Forelimb muscle (tissue), 1 donor: ENCODE results near the gene SCIN. TPM values are rescaled to one million over a fixed set of nuclear protein-coding genes. Genes with fewer than 3 reads are reported as not detected.
"Not testable (repeated sequence)": the region's sequence is repeated elsewhere in the genome, so short reads cannot be mapped to it uniquely, and the experiment has no call there.

Source experiments
- DNase-seq: peaks from one replicate; pipeline ENCODE4 v3.0.0-alpha.2; 2013; ENCODE audit warnings: low read depth
- polyA plus RNA-seq: library from polyadenylated mRNA; unstranded; fragments of 120-200 nt; gene quantifications from one replicate; pipeline ENCODE4 v1.2.1, GENCODE V29; 2013; ENCODE audit not compliant: insufficient read length

Gene SCIN
- polyA plus RNA-seq, 1 donor = 0.34 TPM

DNA sequence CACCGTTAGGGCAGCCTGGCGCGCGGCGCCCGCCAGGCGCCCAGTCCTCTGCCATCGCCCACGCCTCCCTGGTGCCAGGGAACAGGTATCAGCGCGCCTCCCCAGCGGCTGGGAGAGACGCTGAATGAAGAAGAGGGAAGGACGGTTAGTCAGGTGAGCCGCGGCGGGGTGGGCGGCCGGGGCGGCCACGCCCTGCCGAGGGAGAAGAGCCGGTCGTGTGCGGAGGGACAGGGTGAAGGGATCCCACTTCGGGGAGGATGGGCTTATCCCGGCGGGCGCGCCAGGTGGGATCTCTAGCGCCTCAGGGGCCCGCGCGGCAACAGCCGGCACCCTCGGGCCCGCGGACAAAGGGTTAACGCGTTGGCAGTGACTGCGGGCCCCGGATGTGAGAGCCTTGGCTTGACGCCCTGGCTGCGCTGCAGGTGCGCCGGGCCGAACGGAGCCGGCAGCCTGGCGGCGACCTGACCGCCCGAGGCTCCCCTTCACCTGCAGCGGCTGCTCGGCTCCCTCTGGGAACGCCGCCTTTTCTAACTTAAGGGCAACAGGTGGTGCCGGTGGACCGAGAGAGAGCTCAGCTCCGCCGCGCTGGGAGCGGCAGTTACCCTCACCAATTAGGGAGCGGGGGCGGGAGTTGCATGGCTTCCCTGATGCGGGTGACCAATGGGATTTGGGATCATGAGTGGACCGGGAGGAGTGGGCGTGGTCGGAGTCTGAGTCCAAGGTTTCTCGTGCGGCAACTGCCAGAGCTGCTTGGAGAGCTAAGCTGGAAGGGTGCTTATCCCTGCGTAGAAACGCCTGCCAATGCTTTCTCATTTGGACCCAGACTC lies 116.6 kb downstream of the SCIN start, which contains the start of gene ARL4A:
ARL4A (plus strand) TSS at position 743 of the 827 bp plus-strand sequence. CDS start 622 bp downstream, outside the sequence.
- DNase-seq = peak; percentile 95

- DNase-seq = no peak
These were observed 117.2 kb downstream of the SCIN start for GRCh38 chr7:12687718-12688171.

- DNase-seq = not testable (repeated sequence)
These were observed 118.1 kb downstream of the SCIN start for GRCh38 chr7:12688485-12689170.

GRCh38 chr7:12689451-12689850 lies 118.9 kb downstream of the SCIN start:
- no peak for DNase-seq

- DNase-seq = no peak
These were observed 119.7 kb downstream of the SCIN start for GRCh38 chr7:12690041-12690878.

DNA sequence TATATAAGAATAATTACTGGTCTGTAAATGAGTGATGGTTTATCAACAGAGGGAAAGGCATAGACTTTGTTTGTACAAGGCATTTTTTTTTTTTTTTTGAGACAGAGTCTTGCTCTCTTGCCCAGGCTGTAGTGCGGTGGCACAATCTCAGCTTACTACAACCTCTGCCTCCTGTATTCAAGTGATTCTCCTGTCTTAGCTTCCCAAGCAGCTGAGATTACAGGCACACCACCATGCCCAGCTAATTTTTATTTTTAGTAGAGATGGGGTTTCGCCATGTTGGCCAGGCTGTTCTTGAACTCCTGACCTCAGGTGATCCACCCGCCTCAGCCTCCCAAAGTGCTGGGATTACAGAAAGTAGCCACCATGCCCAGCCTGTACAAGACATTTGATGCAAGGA lies 120.9 kb downstream of the SCIN start:
- not testable (repeated sequence) for DNase-seq

GRCh38 chr7:12692035-12692434 lies 121.5 kb downstream of the SCIN start:
- DNase-seq = no peak

GRCh38 chr7:12692479-12693259 lies 122.1 kb downstream of the SCIN start:
- DNase-seq = no peak

- DNase-seq = no peak
These were observed 124.3 kb downstream of the SCIN start for GRCh38 chr7:12694817-12695216.

- DNase-seq = no peak
These were observed 125.4 kb downstream of the SCIN start for GRCh38 chr7:12695965-12696364.

- no peak for DNase-seq
These were observed 128.8 kb downstream of the SCIN start for GRCh38 chr7:12699299-12699698.

DNA sequence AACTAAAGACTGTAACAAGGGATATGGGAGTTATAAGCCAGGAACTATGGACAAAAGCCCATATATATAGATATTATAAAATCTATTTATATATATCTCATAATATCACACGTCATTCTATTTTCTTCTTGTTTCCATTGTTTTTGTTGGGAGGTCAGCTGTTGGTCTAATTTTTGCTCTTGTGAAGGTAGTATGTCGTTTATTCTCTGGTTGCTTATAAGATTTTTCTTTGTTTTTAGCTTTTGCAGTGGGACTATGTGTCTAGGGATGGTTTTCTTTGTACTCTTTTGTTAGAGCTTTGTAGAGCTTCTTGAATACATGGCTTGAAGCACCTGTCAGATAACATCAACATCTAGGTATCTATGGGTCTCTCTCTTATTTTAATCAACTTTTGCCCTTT lies 130.9 kb downstream of the SCIN start:
- no peak for DNase-seq

GRCh38 chr7:12703881-12704280 lies 133.4 kb downstream of the SCIN start:
- no peak for DNase-seq

DNA sequence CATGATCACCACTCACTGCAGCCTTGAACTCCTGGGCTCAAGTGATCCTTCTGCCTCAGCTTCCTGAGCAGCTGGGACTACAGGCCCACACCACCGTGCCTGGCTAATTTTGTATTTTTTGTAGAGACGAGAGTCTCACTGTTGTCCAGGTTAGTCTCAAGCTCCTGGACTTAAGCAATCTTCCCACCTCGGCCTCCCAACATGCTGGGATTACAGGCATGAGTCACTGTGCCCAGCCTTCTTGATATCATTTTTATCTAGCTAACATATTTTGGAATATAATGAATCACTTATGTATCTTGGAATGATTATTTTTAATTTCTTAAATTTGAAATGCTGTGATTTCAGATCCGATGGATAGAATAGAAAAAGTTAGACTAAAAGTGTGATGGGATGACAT lies 135.4 kb downstream of the SCIN start:
- no peak for DNase-seq

DNA sequence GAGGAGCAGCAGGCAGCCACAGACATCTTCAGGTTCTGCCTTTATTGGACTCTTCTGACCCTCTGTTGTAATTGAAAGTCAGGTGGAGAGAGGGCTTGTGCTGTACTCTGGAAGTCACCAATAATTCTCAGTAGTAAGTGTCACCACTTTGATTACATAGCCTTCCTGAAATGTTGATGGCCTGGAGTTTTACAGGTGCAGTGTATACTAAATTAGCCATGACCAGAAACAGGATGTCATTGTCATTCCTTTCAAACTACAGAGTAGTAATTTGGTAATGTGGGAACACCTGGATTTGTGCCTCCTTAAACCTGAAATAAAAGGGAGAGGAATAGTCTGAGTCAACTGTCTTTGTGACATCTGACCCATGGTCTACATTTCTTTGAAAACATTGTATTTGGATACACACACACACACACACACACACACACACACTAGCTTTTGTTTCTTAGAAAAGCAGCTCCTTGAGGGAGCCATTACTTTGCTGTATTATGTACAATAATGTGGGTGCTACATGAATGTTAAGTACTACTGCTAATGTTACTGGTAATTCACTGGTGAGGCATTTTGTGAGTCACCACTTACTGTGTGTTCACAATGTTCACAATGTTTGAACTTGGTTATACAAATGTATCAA lies 136.5 kb downstream of the SCIN start:
- no peak for DNase-seq

GRCh38 chr7:12708314-12708713 lies 137.8 kb downstream of the SCIN start:
- no peak for DNase-seq
